ENCODE data around the gene NDUFA5.

Gene NDUFA5

DNA sequence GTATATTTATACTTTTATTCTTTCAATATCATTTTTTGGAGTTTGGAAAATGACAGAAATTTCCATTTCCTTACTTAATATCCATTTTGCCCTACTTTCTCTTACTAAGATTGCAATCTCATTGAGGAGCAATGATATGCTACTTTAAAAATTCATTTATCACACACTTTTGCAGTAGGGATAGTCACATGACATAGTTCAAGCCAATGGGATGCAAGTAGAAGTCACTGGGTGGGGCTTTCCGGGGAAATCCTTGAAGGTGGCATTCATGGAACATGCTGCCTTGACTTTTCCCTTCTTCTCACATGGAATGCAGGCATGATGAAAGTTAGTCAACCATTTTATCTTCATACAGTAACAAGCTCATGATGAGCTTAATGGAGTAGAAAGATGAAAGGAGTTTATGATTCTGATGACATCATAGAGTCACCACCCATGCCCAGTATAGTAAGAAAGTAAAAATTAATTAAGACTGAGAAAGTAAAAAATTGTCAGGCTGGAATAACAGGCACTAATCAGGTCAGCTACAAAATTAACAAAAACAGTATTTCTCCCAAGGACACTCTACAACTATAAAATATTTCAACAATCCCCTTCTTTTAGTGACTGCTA lies 56.6 kb downstream of the NDUFA5 start:
- no peak for DNase-seq

DNA sequence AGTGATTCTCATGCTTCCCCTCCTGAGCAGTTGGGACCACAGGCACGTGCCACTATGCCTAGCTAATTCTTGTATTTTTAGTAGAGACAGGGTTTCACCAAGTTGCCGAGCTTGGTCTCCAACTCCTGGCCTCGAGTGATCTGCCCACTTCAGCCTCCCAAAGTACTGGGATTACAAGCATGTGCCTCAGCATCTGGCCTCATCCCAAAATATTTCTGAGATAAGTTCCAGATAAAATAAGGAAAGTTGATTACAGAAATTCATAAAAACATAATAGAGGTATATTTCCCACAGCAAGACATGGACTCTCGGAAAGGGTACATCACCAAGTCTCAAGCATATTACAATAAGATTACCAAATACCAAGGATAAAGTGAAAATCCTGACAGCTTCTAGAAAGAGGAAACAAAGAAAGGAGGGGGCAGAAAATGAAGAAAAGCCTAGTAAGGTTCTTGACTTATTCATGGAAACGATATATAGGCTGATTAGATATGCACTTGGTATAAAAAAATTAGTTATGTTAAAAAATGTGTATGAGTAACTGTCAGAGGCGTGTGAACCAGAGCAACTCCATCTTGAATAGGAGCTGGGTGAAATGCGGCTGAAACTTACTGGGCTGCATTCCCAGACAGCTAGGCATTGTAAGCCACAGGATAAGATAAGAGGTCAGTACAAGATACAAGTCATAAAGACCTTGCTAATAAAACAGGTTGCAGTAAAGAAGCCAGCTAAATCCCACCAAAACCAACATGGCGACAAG lies 58.2 kb downstream of the NDUFA5 start:
- DNase-seq = no peak

DNA sequence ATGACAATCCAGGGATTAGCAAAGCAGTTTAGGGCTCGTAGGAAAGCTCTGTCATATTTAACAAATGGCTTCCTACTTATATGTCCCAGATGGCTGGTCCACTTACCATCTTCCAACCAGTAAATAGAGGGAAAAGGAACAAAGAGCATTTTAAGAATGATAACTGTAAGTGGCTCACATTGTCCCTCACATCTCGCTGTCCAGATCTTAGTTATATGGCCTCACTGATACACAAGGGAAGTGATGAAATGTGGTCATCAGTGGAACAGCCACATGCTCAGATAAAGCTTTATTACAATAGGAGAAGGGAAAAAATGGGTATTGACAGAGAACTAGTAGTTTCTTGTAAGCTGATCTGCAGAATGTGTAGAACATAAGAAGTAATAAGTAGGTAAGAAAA lies 59.0 kb downstream of the NDUFA5 start:
- DNase-seq = no peak

DNA sequence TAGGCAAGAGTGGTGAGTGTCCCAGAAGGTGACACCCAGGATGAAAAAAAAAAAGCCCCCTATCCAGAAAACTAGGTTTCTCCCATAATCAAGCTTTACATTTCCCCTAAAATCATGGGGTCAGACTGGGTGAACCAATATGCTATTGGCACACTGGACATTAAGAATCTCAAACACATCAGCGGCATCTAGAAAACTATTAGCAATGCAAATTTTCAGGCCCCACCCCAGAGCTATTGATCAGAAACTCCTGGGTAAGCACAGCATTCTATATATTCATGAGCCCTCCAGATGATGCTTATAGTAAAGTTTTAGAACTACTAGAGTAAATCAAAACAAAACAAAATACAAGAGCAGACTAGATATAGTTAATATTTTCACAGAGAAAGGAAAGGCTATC lies 59.6 kb downstream of the NDUFA5 start:
- no peak for DNase-seq

DNA sequence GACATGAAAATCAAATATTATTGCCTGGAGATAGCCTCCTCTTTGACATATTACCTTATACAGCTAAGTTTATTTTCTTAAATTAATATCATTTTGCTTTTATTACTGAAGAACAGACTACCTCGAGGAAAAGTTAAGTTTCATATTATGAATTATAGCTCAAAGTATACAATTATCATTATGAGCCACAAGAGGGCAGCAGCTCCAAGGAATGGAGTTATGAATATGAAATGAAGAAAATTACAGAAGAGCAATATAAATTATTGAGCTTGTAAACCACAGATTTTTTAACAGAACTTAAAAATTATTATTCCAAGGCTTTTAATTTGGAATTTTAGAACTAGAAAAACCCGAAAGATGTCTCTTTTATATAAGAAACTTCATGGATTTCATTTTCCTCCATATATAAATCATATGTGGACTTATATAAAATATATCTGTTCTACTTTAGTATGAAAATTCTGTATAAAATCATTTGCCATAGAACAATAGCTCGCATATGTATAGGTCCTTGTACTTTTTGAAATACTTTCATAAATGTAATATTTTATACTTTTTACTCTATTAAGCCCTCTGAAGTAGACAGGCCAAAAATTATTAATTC lies 63.3 kb downstream of the NDUFA5 start:
- DNase-seq = no peak

DNA sequence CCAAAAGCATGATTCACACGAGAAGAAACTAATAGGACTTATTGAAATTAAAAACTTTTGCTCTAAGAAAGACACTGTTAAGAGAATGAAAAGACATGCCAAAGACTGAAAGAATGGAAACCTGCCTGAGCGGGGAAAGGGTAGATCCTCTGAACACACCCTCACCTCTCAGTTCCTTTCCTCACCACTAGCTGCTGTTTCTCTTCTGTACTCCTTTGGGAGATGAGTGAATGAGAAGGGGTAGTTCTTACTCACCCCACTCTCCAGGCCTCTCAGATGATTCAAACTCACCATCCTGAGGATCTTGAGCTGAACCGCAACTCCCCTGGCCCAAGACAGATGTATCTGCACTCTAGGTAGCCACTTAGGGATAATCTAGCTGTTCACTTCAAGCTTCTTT lies 65.1 kb downstream of the NDUFA5 start:
- no peak for DNase-seq

Measured in activated CD8-positive, alpha-beta memory T cell treated with anti-CD3 and anti-CD28 coated beads, Interleukin-2, amount 50 U/mL, for 48 hours (primary cell).